Measurements from ENCODE around the gene ARAP2. TPM values are rescaled to one million over a fixed set of nuclear protein-coding genes. Genes with fewer than 3 reads are reported as not detected.

ARAP2 gene
- total RNA-seq, 1 donor from 2014 or later: 57.2 TPM

DNA sequence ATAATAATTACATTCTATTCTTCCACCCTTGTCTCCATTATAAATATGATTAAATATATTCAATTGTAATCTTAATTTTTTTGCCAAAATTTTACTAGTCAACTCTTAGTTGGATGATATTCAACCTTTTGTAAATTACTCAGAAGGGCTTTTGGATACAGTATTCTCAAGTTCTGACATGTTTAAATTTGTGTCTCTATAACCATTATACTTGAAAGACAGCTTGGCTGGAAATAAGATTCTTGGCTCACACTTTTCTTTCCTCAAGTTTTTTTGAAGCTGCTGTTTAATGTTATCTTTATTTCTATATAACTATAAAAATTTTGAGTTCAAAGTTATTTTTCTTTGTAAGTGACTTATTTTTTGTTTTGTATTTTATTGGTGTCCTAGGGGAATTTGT lies 214.4 kb downstream of the ARAP2 start:
- Histone ChIP-seq H3K36me3 (no peaks in the 10 kb centered on the region), H3K4me3 (no peak overlapping the region), H3K27ac (no peak overlapping the region), H3K4me1 (no peaks in the 10 kb centered on the region), H3K27me3 (no peaks in the 10 kb centered on the region), H3K9me3 (no peaks in the 10 kb centered on the region)
- no peak for DNase-seq
- no peak for ATAC-seq
- no peak for TF ChIP-seq CTCF (IDR thresholded peaks at IDR 0.05)
- intact Hi-C loops (cut with DNase I): no loop called here

DNA sequence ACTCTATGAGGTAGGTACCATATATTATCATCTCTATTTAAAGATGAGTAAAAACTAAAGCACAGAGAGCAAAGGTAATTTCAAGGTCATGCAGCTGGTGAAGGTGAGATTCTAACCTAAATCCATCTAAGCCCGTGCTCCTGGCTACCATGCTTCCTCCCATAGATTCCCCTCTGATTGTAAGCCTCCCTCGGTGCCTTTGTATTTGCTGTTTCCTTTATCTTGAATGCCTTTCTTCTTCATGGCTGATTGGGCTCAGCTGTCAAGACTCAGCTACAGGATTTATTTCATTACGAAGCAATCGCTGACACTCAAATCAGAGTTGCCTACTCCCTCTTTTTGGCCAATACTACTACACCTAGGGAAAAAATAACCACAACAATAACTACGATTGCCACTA lies 217.1 kb downstream of the ARAP2 start:
- intact Hi-C loops (cut with DNase I): no loop called here
- no peak for ATAC-seq
- no peak overlapping the region for H3K27ac ChIP-seq
- H3K9me3 ChIP-seq: no peaks in the 10 kb centered on the region
- H3K36me3 ChIP-seq: no peaks in the 10 kb centered on the region
- H3K4me3 ChIP-seq: no peak overlapping the region
- H3K27me3 ChIP-seq: no peaks in the 10 kb centered on the region
- no peak for TF ChIP-seq CTCF (IDR thresholded peaks at IDR 0.05)
- H3K4me1 ChIP-seq: no peaks in the 10 kb centered on the region
- no peak for DNase-seq

GRCh38 chr4:36026348-36026880 lies 217.9 kb downstream of the ARAP2 start:
- DNase-seq: no peak
- TF ChIP-seq CTCF (IDR thresholded peaks at IDR 0.05): no peak
- Histone ChIP-seq H3K27me3 (no peaks in the 10 kb centered on the region), H3K4me1 (no peaks in the 10 kb centered on the region), H3K36me3 (no peaks in the 10 kb centered on the region), H3K9me3 (no peaks in the 10 kb centered on the region), H3K27ac (no peak overlapping the region), H3K4me3 (no peak overlapping the region)
- no peak for ATAC-seq
- intact Hi-C loops (cut with DNase I): no loop called here

DNA sequence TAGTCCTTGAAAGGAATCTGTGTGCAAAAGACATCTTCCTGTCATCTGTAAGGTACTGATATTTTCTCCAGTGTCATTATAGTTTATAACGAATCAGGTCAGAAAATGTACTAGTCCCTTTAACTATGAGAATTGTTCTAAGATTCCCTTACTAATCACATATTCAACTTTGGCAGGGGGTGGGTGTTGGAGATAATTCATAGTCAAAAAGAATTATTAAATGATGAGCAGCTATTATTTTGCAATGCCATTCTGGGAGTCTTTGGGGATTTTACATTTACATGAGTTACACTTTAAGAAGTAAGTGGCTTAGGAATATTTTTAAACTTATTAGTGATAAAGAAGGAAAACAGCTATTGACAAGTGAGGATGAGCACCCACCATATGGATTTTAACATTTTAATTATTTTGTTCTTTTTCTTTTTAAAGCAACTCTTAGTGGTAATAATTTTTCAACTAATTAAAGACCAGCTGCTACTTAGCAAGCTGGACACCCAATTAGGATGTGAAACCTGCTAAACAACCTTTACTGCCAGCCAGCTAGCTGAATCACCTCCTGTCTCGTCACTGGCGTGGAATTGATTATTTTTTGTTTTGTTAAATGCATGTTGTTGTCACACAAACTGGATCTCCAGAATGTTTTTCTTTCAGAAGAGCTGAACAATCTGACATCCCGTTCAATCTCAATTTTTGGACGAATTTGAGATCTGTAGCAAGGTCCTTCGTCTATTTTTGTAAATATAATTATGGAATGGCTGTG lies 219.2 kb downstream of the ARAP2 start:
- H3K4me3 ChIP-seq: no peak overlapping the region
- intact Hi-C loops (cut with DNase I): no loop called here
- no peaks in the 10 kb centered on the region for H3K36me3 ChIP-seq
- H3K27me3 ChIP-seq: no peaks in the 10 kb centered on the region
- H3K27ac ChIP-seq: no peak overlapping the region
- TF ChIP-seq CTCF (IDR thresholded peaks at IDR 0.05): no peak
- H3K4me1 ChIP-seq: no peaks in the 10 kb centered on the region
- ATAC-seq: no peak
- H3K9me3 ChIP-seq: no peaks in the 10 kb centered on the region
- DNase-seq: no peak

DNA sequence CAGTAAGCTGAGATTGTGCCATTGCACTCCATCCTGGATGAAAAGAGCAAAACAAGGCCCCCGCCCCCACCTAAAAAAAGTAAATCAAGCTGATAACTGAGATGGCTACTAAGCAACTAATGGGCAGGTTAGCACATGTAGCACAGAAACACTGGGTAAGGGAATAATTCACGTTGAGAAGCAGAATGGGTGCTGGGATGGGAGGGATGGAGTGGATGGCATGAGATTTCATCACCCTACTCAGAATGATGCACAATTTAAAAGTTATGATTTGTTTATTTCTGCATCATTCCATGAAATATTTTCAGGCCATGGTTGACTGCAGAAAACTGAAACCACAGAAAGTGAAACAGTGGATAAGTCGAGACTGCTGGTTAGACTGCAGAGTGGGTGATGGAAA lies 224.0 kb downstream of the ARAP2 start:
- H3K4me1 ChIP-seq: no peaks in the 10 kb centered on the region
- no peaks in the 10 kb centered on the region for H3K36me3 ChIP-seq
- no peak for TF ChIP-seq CTCF (IDR thresholded peaks at IDR 0.05)
- intact Hi-C loops (cut with DNase I): no loop called here
- no peak for ATAC-seq
- H3K4me3 ChIP-seq: no peak overlapping the region
- no peak overlapping the region for H3K27ac ChIP-seq
- H3K9me3 ChIP-seq: no peaks in the 10 kb centered on the region
- DNase-seq: no peak
- no peaks in the 10 kb centered on the region for H3K27me3 ChIP-seq

Other genes with a start within 250 kb of the ARAP2 start
- 0.55 TPM for gene DTHD1, start 37.1 kb upstream of the ARAP2 start, total RNA-seq